NCI-H774 (cell line): ENCODE measurements around the gene CDC42EP3.

Experiments used
- DNase-seq: peaks from one replicate; lab custom pipeline; 2025; lab: John Stamatoyannopoulos, UW

Gene CDC42EP3

GRCh38 chr2:37656512-37657423, 14.7 kb downstream of the CDC42EP3 start:
- no peak for DNase-seq

- no peak for DNase-seq
These were observed 16.3 kb downstream of the CDC42EP3 start for GRCh38 chr2:37654932-37655841.

DNA sequence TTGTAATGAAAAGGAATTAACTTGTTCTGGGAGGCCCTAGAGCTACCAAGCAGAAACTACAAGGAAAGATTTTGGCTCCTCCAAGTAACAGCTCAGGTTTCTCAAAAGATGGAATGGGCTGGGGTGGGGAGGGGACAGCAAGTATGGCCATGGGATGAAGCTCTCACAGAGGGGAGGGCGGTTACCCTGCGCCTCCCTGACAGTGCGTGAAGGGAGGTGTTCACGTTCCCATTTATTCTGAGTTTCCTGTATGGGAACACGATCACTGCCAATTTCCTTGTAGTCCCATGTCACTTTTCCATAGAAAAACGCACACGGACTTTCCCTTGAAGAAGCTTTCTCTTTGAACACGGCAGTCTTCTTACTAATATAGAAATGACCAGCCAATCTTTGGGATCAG, 17.0 kb downstream of the CDC42EP3 start:
- no peak for DNase-seq

- DNase-seq, result no peak
These were observed 17.6 kb downstream of the CDC42EP3 start for GRCh38 chr2:37653805-37654378.

- DNase-seq, result no peak
These were observed 18.3 kb downstream of the CDC42EP3 start for GRCh38 chr2:37653093-37653492.

GRCh38 chr2:37652199-37652640, 19.2 kb downstream of the CDC42EP3 start:
- no peak for DNase-seq

DNA sequence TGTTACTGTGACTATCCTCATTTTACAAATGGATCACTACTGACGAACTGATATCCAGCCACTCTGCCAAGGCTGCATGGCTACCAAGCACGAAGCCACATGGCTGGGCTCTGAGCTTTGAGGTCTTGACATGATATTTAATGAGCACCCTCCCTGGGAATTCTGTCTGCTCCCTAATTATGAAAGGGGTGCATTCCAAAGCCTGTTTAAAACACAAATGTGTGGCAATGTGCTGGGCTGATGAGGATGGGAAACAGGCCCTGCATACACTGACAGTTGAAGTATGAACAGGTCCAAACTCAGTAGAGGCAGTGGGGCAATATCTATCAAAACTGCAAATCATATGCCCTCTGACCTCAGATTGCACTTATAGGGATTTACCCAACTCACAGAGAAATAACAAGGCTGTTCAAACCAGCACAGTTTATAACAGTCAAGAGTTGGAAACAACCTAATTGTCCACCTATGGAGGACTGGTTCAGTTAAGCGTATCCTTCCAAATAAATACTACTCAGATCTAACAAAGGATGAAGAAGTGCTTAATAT, 20.8 kb downstream of the CDC42EP3 start:
- no peak for DNase-seq

DNA sequence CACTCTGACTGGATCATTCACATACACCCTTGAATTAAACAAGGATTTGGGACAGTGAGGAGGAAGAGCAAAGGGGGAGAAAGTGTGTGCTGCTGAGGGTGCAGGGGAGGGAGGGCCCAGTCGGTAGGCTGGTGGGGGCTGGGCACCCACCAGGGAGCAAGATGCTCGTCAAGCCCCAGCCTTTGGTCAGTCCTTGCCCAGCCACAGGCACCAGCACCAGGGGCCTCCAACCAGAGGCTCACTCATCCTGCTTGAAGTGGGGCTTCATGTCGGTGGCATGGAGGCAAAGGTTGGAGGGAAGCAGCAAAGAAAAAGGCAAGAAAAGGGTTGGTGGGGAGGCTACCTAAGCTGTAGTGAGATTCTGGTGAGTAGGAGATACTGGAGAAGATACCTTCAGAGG, 21.9 kb downstream of the CDC42EP3 start:
- DNase-seq, result no peak

DNA sequence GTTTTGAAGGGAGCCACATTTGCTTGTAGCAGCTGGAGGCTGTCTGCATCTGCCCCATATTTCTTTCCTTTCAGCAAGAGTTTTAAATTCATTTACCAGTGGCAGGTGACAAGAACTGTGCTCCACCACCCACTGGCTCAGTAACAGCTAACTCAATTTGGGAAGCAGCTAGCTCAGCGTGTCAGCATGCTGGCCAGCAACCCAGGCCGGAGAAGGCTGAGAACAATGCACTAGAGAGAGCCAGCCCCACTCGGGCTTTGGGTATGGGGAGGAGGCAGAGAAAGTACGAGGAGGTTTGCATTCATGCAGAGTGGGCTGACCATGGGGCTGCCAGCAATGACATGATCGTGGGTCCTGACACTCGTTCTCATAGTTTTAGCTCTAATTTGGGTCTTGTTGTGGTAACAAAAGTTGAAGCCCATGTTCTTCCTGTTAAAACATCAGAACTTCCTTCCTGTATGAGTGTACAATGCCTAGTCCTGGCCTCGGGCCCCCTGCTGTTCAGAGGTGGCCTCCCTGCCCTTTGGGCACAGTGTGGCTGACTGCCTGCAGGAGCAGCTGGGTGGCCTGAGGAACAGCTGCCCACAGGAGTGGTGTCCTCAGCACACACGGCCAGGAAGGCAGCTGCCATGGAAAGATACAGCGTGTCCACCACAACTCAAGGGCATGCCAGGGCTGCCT, 23.0 kb downstream of the CDC42EP3 start:
- no peak for DNase-seq

GRCh38 chr2:37647971-37648330, 23.5 kb downstream of the CDC42EP3 start:
- DNase-seq, result no peak

DNA sequence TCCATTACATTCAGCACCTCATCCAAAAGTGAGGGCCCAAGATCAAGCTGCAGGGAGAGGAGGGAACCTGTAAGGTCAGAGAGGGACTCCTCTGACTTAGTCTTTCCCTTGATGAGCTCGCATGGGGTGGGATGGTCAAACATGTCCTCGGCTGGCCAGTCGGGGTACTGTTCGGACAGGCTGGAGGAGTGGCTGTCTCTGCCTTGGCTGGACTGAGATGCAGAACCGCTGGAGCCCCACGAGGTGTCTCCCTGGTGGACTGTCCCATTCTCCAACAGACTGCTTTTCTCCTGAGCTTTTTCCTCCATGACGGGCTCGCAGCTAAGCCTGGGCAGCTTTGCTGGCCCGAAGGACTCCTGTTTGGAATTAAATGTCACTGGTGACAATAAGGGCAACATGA, 25.6 kb downstream of the CDC42EP3 start:
- no peak for DNase-seq

DNA sequence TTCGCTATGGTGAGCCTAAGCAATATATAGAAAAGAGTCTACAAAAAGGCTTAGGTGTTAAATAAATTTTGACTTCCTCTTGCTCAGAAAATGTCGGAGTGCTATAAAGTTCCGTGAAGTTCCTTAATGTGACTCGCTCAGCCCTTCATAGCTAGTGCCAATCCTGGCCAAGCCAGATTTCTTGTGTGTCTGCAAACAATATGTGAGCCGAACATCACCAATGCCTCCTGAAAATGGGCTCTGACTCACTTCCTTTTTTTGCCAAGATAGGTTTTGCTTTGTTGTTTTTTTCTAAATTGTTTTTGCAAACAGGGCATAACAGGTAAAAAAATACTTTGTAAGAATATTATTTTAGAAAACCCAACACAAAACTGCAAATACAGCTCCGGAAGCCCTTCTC, 26.1 kb downstream of the CDC42EP3 start:
- DNase-seq, result no peak

- DNase-seq, result no peak
These were observed 27.3 kb downstream of the CDC42EP3 start for GRCh38 chr2:37644191-37644590.

DNA sequence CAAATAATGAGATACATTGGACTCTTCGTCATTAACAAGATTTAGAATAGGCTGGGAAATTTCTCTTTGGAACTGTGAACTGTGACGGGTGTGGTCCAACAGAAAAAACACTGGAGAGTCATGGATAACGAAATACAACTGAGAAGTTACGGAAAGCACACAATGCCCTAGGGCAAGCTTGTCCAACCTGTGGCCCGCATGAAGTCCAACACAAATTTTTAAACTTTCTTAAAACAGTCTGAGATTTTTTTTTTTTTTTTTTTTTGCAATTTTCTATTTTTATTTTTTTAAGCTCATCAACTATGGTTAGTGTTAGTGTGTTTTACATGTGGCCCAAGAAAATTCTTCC, 27.7 kb downstream of the CDC42EP3 start:
- DNase-seq, result no peak

DNA sequence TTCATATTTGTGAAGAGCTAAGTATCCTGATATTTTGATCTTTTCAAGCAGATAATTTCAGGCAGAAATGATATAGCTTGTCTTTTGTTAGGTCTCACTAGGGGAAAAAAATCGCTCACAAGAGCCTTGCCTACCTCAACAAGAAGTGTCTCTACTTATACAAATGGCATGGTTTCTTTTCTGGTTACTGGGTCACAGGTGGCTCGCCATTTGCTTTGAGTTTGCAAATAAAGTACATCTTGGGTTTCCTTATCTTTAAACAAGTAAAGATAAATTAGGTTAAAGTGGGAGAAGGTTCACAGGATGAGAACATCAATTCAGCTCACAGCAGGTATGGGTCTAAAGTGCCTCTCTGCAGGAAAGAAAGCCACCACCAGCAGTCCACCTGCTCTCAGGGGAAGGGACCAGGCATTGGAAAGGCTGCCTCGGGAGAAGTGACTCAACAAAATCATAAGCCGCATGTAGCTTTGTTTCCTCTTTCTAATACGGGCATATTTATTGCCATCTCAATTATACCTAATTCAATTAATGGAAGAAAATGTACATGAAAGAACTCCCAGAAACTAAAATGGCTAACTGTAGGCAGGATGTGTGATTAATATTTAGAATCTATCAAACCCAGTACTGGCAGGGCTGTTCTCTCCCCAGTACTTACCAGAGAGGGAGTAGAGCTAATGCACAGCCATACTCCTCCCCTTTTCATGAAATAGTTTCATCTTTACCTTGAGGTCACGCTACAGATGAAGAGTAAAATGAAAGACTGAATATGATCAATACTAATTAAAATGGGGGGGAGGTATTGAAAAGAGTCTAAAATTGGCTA, 28.3 kb downstream of the CDC42EP3 start:
- no peak for DNase-seq

DNA sequence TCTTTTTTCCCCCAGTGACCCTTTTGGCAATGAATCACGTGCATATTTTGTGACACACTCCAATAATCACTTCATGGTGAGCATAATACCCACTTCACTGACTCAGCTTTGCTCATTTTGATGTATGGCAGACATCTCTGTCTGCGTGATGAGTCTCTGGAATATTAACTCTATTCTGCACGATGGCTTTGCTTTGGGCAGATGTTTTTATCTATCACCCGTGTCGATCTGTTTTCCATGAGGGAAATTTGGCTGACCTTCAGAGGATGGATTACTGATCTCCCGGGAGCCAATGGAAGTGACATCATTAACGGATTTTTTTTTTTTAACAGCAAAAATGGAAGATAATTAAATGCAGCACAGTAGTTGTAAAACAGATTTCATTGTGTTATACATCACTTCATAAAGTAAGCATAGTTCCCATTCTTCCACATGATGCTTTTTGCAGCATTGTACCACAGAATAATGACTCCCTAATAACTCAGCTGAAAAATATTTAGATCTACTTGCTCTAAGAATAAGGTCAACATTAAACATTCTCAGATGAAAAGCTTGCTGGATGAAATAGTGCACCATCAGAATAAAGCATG, 29.8 kb downstream of the CDC42EP3 start:
- DNase-seq, result no peak

DNA sequence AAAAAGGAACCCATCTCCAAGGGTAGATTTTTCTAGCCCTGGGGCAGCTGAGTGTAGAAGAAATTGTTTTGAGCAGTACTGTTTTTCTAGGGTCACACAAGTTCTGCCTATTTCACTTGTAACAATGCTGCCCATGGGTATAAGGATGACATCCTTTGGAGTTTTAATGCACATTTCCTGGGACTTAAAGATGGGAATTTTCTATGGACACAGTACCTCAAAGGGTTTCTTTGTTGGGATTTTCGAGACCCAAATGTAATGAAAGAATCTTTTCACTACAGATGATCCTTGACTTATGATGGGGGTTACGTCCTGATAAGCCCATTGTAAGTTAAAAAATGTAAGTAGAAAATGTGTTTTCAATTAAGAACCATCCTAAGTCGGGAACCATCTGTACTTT, 31.8 kb downstream of the CDC42EP3 start:
- DNase-seq, result no peak

DNA sequence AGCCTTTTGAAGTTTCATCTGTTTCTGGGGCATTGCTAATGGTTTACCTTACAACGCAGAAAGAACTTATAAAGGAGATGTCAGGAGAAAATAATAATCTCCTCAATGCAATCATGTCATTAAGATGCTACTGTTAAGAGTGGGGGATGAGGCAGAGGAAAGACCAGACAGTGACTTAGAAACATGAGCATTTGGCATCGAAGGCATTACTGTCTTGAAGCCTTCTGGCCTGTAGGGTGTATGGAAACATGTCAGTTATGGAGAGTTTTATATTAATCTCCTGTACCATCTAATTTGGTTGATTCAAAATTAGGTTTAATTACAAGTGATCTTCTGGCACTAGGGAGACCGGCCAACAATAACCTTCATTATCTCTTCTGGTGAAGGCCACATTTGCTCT, 32.5 kb downstream of the CDC42EP3 start:
- no peak for DNase-seq

DNA sequence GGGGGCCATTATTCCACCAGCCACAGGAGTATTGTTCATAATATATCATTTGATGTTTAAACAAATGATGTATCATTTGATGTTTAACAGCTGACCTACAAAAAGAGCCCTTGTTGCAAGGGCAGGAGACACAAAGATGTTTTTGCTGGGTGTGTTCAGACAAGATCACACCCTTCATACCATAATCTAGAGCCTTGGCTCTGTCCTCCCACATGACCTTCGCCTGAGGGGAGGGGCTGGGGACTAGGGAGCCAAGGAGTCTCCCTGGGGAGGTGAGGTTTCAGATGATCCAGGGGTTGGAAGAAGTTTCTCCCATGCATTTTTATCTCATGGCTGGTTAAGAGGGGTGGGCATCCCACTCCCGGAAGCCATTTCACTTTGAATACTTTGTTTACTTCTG, 33.5 kb downstream of the CDC42EP3 start:
- DNase-seq, result no peak

GRCh38 chr2:37637190-37637860, 34.1 kb downstream of the CDC42EP3 start:
- DNase-seq, result no peak
